GM12878 (cell line): Measurements from ENCODE around the gene ARHGAP19. TPM values are rescaled to one million over a fixed set of nuclear protein-coding genes. Genes with fewer than 3 reads are reported as not detected.
A peak's percentile ranks its signal among the peaks of the same experiment; 100 is the strongest.

ENCODE experiments used
- ATAC-seq: fragments of 200-7000 bp; cut with Tn5 transposase; 3 replicates; pipeline ENCODE4 v1.9.1; 2020; ENCODE audit warnings: mild to moderate bottlenecking, moderate library complexity
- BruUV-seq: library from RNA; stranded (reverse); fragments of 400-500 nt; replicated peaks from 2 replicates; lab custom pipeline; 2021; lab: Mats Ljungman, UMichigan
- CTCF ChIA-PET: fragments of 300-600 bp; sonication (Branson Sonifier 250); formaldehyde crosslinking; extraction: SDS; loops from one replicate; lab custom pipeline; 2021; ENCODE audit warnings: inconsistent platforms; lab: Yijun Ruan, JAX
- POLR2A ChIA-PET: fragments of 350-600 bp; formaldehyde crosslinking; extraction: SDS; loops from one replicate; lab custom pipeline; 2021; ENCODE audit warnings: inconsistent platforms; lab: Charles Lee
- RAD21 ChIA-PET: fragments of 300-600 bp; sonication (Branson Sonifier 250); formaldehyde crosslinking; loops from one replicate; lab custom pipeline; 2023; ENCODE audit warnings: antibody characterized with exemption; ENCODE audit not compliant: unreplicated experiment; lab: Charles Lee
- SMC1A ChIA-PET: fragments of 300-600 bp; sonication (Branson Sonifier 250); formaldehyde crosslinking; loops from one replicate; lab custom pipeline; 2023; ENCODE audit not compliant: unreplicated experiment, uncharacterized antibody; lab: Charles Lee
- DNase-seq: peaks from one replicate; pipeline ENCODE4 v3.0.0-alpha.2; 2011; ENCODE audit warnings: low read depth, low spot score
- FAIRE-seq: peaks from 3 replicates; lab custom pipeline; 2011; peaks lifted over from hg19 to GRCh38; lab: Jason Lieb, UNC
- H2AFZ ChIP-seq: 2 replicates; pipeline ENCODE4 v1.6.0; 2011; ENCODE audit warnings: low read depth, low read length, control low read depth; ENCODE audit not compliant: control insufficient read depth
- H3K27ac ChIP-seq: 2 replicates; pipeline ENCODE4 v1.5.1; 2011; ENCODE audit warnings: control low read depth; ENCODE audit not compliant: control insufficient read depth, insufficient read depth
- H3K27me3 ChIP-seq, 2 experiments: replicated peaks in 1 of 2; 2 replicates each; pipeline versions ENCODE4 v1.6.0 to v1.6.1; 2011; ENCODE audit warnings: low read length in 1 of 2; ENCODE audit not compliant: control insufficient read depth in 2 of 2, insufficient read depth in 2 of 2
- H3K36me3 ChIP-seq, 2 experiments: 2 replicates each; pipeline ENCODE4 v1.5.1; 2011; ENCODE audit warnings: low read length in 1 of 2; ENCODE audit not compliant: control insufficient read depth in 2 of 2, insufficient read depth in 2 of 2
- H3K4me1 ChIP-seq: 2 replicates; pipeline ENCODE4 v1.6.1; 2011; ENCODE audit warnings: mild to moderate bottlenecking, low read length, moderate library complexity, mixed read lengths; ENCODE audit not compliant: control insufficient read depth, insufficient read depth
- H3K4me2 ChIP-seq: 2 replicates; pipeline ENCODE4 v1.6.0; 2011; ENCODE audit warnings: control low read depth; ENCODE audit not compliant: control insufficient read depth, insufficient read depth
- H3K4me3 ChIP-seq: fragments of 200-600 bp; sonication (generic); 2 replicates; pipeline ENCODE4 v1.5.1; 2016
- H3K79me2 ChIP-seq: 2 replicates; pipeline ENCODE4 v1.6.0; 2011; ENCODE audit warnings: low read length; ENCODE audit not compliant: control insufficient read depth, insufficient read depth
- H3K9ac ChIP-seq: 2 replicates; pipeline ENCODE4 v1.8.0; 2011; ENCODE audit warnings: low read length, control low read depth, mixed read lengths; ENCODE audit not compliant: control insufficient read depth, insufficient read depth
- H3K9me3 ChIP-seq: replicated peaks from 3 replicates; pipeline ENCODE4 v1.5.1; 2011; ENCODE audit warnings: mild to moderate bottlenecking, low read length; ENCODE audit not compliant: control insufficient read depth, insufficient read depth
- H4K20me1 ChIP-seq: 2 replicates; pipeline ENCODE4 v1.6.0; 2011; ENCODE audit not compliant: control insufficient read depth, insufficient read depth
- ASH2L ChIP-seq: fragments of 300-600, 200-600 bp; sonication (generic); IDR thresholded peaks from 2 replicates; pipeline ENCODE4 v1.6.1; 2017; ENCODE audit warnings: low read depth, mild to moderate bottlenecking, borderline replicate concordance
- EZH2 ChIP-seq: IDR thresholded peaks from 2 replicates; pipeline ENCODE4 v1.6.1; 2012; ENCODE audit warnings: low read depth, mild to moderate bottlenecking, control low read depth, inconsistent platforms, low read length, borderline replicate concordance; ENCODE audit not compliant: control insufficient read depth
- MXI1 ChIP-seq: fragments of 150-350 bp; IDR thresholded peaks from 2 replicates; pipeline ENCODE4 v1.6.1; 2011; ENCODE audit warnings: low read depth, mild to moderate bottlenecking, inconsistent platforms, low read length, improper control_type of control experiment
- NFXL1 ChIP-seq: fragments of 450-650 bp; IDR thresholded peaks from 2 replicates; pipeline ENCODE4 v1.6.1; 2017; ENCODE audit warnings: antibody characterized with exemption, mild to moderate bottlenecking, borderline replicate concordance
- NKRF ChIP-seq: fragments of 450-650 bp; conservative IDR thresholded peaks from 2 replicates; pipeline ENCODE4 v1.6.1; 2017; ENCODE audit warnings: mild to moderate bottlenecking, moderate library complexity
- NR2C2 ChIP-seq: IDR thresholded peaks from 2 replicates; pipeline ENCODE4 v1.6.1; 2011; ENCODE audit warnings: borderline replicate concordance, low read depth; ENCODE audit not compliant: control insufficient read depth, insufficient read length
- USF1 ChIP-seq: IDR thresholded peaks from 2 replicates; pipeline ENCODE4 v1.6.1; 2011; ENCODE audit warnings: borderline replicate concordance, low read depth, mild to moderate bottlenecking, moderate library complexity, mixed read lengths, low read length; ENCODE audit not compliant: insufficient read depth; ENCODE audit errors: extremely low read length
- ZZZ3 ChIP-seq: IDR thresholded peaks from 2 replicates; pipeline ENCODE4 v1.6.1; 2011; ENCODE audit warnings: low read depth; ENCODE audit not compliant: control insufficient read depth, insufficient read length
- WGBS: methylation state at CpG from one replicate; pipeline ENCODE4 v1.1.6; 2016; ENCODE audit warnings: low lambda C conversion rate; ENCODE audit not compliant: insufficient replicate concordance, insufficient coverage; ENCODE audit errors: missing lambda C conversion rate; 5-methylcytosine and 5-hydroxymethylcytosine counted together
- in situ Hi-C: fragments of 300-500 bp; cut with MboI; formaldehyde crosslinking; loops from 9 replicates; pipeline ENCODE4 v1.14.3; 2018; ENCODE audit warnings: mixed read lengths
- intact Hi-C: fragments of 100-400 bp; cut with micrococcal nuclease; formaldehyde crosslinking; loops from one replicate; pipeline ENCODE4 v1.14.2; 2022; ENCODE audit not compliant: unreplicated experiment
- polyA plus RNA-seq, 11 experiments: library from polyadenylated mRNA; depleted of rRNA in 4 of 11; unstranded in 6 of 11; stranded (reverse) in 5 of 11; fragments of >200 nt; fragmentation: Nextera tagmentation in 4 of 11; fragmentation: Illumina TruSeq in 1 of 11; extraction: Ambion mirVana in 4 of 11; extraction: Trizol in 1 of 11; gene quantifications; 1 replicate in 1 of 11; 2 replicates in 10 of 11; pipeline versions ENCODE4 v1.2.1 to v1.2.3, GENCODE V29; 2011 to 2016; ENCODE audit warnings: inconsistent platforms in 2 of 11, missing spikeins in 2 of 11, low read depth in 1 of 11
- total RNA-seq, 4 experiments: library from RNA; depleted of rRNA in 3 of 4; stranded (reverse); fragments of >200 nt in 3 of 4; fragmentation: Illumina TruSeq in 1 of 4; extraction: Trizol in 1 of 4; gene quantifications; 2 replicates each; pipeline versions ENCODE4 v1.2.1 to v1.2.3, GENCODE V29; 2013 to 2021

ARHGAP19 gene
- total and polyA plus RNA-seq, 10 of the 15 experiments (the other 5 are each of a cell fraction or from before 2014, with no cell fraction given), result 13.3 to 40.7 (median 22.6) TPM

GRCh38 chr10:97277551-97277950, 14.9 kb downstream of the ARHGAP19 start:
- Histone ChIP-seq H3K9me3 (no peaks in the 10 kb centered on the region), H3K4me1 (peaks cover 9% of the 10 kb centered on the region), H3K27me3 (no peaks in the 10 kb centered on the region), H3K27ac (no peak overlapping the region)
- RAD21 ChIA-PET, result interaction anchor here (1.9 to 2.4 kb wide), 2 partner anchors 56 to 123 kb away, joined by 10 to 14 read pairs; partner anchors contain the start of genes FRAT2 and RRP12
- intact Hi-C loops, result no loop called here
- TF ChIP-seq USF1, result no peak
- TF ChIP-seq MXI1, result no peak
- no peak for TF ChIP-seq ASH2L
- TF ChIP-seq ZZZ3, result no peak
- no peak for TF ChIP-seq NR2C2
- no peak for TF ChIP-seq NFXL1
- no peak for TF ChIP-seq NKRF
- no peak for TF ChIP-seq EZH2
- TF ChIP-seq, all 136 proteins: peak for 0
- ATAC-seq (no peak), FAIRE-seq (no peak), DNase-seq (no peak)
- Histone ChIP-seq H3K4me3 (no peak overlapping the region), H3K79me2 (peaks cover 19% of the 10 kb centered on the region), H3K36me3 (no peaks in the 10 kb centered on the region; a peak in 1 of 4 replicates), H2AFZ (no peak overlapping the region), H4K20me1 (no peaks in the 10 kb centered on the region), H3K4me2 (peak overlapping the region; percentile 63; the same call in 1 of the 2 replicates), H3K9ac (no peak overlapping the region)
- SMC1A ChIA-PET, result interaction anchor here (0.8 to 2.1 kb wide), 4 partner anchors 8 to 55 kb away, joined by 3 to 17 read pairs (median 6); no protein-coding TSS in a partner anchor
- CTCF ChIA-PET, result interaction anchor here (1.1 to 2.9 kb wide), 7 partner anchors 9 to 79 kb away, joined by 4 to 44 read pairs (median 22); partner anchors contain the start of gene ARHGAP19
- 7% methylated on average over 1 of the region's 1 CpG for WGBS
- POLR2A ChIA-PET, result no interaction called here
- in situ Hi-C loops, result no loop called here
- BruUV-seq, result no TSS peak
